Epidermal melanocyte (primary cell): Measurements from ENCODE around the gene SHROOM3.
"Not testable (repeated sequence)": the region's sequence is repeated elsewhere in the genome, so short reads cannot be mapped to it uniquely, and the experiment has no call there.

Experiments
- DNase-seq: peaks from one replicate; pipeline ENCODE4 v3.0.0; 2011; ENCODE audit warnings: low spot score; ENCODE audit not compliant: insufficient read length

Gene SHROOM3

DNA sequence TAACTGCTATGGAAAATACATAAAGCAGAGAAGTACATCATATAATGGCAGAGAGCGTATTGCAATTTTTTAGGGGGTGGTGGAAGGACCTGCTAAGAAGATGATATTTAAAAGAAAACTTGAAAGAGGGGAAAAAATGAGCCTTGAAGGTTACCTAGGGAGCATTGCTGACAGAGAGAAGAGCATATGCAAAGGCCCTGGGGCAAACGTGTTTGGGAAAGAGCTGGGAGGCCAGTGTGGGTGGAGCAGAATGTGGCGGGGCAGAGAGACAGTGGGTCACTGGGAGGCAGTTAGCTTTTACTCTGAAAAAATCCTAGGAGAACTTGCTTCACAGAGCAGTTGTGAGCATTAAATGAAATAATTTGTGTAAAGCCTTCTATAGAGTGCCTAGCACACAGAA, 157.0 kb downstream of the SHROOM3 start:
- DNase-seq: no peak

DNA sequence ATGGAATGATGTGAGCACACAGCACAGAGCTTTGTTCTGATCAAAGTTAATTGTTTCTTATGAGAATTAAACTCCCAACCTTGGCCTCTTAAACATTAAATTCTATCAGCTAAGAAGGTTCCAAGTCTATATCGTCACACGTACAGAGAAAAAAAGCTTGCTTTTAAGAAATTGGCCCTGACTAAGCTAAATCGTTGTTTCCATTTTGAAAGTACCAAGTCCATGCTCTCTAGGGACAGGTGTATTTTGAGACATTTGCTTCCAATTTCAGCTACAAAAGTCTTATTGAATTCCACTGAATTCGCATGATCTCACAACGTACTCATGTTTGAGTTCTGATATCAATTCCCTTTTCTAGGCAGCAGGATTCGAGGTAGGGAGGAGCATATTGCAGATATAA, 157.4 kb downstream of the SHROOM3 start:
- no peak for DNase-seq

DNA sequence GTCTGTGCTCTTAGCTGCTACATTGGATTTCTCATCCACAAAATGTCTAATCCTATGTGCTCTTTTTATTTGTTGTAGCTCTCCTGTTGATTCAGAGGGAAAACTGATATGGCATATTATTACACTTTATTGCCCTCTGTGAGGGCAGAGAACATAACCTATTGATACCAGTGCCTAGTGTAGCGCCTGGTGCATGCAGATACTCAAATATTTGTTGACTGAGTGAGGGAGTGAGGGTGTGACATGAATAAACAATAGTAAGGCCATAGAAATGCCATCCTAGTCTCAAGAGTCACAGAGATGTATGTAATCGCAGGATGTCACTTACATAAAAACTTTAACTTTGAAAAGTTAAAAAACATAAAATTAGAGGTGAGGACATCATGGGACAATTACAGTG, 159.1 kb downstream of the SHROOM3 start:
- DNase-seq: no peak

DNA sequence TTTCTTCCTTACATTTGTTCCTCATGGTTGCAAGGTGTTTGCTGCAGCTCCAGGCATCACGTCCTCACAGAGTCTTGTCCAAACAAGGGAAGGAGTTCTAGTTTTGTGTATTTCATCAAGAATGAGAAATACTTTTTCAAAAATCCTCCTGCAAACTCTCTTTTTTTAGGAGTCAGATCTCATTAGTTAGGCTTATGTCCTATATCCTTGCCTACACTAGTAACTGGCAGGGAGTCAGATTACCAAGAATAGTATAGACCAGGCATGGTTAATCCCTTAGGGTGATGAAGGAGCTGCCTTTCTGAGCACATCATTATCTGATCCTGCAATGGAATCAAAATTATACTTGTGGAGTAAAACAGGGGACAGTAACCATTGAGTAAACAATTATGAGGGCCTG, 160.4 kb downstream of the SHROOM3 start:
- DNase-seq: no peak

DNA sequence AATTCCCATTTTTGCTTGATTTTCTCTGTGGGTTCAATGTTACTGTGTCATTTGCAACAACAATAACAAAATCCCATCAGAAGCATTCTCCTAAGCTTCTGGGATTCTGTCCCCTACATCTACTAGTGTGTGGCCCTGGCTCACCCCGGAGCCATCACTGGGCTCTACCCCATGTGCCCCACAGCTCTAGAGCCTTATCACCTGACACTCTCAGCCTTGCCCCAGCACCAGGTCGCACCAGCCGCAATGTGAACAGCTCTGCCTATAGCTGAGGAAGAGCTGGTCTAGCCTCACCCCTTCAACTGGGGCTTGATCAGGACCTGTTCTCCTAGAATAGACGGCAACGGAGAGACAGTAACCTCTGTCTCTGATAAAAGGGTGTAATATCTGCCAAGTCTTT, 161.7 kb downstream of the SHROOM3 start:
- no peak for DNase-seq

DNA sequence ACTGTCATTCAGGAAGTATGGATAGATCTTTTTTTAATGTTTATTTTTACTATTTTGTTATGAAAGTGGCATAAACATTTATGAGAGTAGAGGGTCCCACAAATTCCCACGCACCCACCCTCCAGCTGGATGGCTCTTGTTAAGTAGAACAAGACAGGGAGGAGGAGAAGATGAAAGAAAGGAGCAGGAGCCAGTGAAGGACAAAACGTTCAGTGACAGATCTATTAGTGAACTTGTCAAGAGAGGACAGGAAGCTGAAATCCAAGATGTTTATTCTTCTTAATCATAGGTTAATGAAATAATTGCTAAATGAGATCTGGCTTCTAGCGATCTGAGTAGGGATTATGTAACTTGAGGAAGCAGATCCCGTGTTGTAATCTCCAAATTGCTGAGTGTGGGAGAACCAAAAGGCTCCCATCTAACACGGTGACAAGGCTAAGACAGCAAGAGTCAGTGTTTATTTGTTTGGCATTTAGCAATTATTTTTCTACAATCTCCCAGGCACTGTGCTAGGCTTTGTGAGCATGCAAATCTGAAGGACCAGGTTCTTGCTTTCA, 162.5 kb downstream of the SHROOM3 start:
- no peak for DNase-seq

DNA sequence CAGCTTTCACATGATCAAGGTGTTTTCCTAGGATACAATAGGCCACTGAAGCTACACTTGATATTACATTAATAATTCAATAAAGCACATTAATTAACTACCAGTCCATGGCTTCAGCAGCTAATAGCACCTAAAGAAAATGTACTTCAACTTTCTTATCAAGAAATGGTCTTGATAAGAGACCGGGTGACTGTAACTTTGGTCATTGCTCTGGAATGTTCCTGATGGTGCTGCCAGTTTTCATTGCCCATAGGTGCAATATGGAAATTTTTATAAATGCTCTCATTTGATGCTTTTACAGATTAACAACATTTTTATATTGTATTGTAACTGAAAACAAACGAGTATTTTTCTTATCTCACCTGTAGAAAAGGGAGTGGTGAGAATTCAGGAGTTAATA, 165.4 kb downstream of the SHROOM3 start:
- DNase-seq: no peak

DNA sequence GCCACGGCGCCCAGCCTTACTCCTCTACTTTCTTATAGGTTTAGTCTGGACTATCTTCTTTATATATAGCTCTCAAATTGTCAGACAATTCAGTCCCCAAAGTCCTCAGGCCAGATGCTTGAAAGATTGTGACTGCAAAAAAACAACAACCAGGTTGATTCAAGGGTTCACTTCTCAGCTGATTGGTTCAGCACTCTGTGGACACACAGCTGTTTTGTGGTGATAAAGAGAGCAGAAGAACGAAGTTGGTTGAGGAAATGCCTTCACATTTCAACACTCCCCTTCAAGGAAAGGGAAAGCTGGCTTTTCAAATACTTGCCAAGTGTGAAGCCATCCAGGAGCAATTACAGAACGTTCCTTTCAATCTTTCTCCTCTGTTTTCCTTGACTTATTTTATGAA, 166.8 kb downstream of the SHROOM3 start:
- DNase-seq: no peak

DNA sequence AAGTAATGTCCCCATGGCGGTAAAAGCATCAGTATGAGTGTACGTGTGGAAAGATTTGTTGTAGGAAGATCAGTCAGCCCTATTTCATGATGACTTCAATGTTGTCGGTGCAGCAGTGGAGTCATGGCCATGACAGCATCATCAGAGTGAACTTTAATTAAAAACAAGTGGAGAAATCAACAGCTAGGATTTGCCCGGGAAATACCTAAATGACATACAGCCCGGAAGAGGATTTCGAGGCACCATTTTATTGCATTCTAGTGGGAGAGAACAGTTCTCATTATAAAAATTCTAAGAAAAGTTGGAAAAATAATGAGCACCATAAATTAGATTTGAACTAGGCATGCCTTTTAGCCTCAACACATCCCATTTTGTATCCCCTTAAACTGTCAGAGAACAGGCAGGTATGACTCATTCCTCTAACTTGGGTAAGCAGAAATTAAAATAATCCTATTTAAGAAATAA, 170.1 kb downstream of the SHROOM3 start:
- no peak for DNase-seq

DNA sequence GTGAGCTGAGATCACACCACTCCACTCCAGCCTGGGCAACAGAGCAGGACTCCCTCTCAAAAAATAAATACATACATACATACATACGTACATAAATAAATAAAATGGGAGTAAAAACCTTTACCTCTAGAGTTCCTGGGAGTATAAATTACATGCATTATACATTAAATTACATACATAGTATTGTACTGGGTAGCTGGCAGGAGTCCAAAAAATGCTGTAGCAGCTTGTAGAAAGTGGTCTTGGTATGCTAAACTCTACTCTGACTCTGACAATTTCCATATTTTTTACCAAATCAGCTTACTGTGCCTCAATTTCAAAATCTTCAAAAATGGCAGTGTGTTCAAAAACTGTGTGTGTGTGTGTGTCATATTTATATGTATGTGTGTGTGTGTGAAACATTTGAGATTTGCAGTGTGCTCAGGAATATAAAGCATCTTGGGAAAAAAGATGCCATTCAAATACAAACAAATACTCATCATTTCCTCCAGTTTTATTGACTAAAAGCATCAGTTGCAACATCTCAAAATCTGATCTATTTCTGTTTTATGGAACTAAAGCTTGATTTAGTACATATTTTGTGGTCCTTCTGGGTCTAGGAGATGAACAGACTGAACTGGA, 171.7 kb downstream of the SHROOM3 start:
- no peak for DNase-seq

DNA sequence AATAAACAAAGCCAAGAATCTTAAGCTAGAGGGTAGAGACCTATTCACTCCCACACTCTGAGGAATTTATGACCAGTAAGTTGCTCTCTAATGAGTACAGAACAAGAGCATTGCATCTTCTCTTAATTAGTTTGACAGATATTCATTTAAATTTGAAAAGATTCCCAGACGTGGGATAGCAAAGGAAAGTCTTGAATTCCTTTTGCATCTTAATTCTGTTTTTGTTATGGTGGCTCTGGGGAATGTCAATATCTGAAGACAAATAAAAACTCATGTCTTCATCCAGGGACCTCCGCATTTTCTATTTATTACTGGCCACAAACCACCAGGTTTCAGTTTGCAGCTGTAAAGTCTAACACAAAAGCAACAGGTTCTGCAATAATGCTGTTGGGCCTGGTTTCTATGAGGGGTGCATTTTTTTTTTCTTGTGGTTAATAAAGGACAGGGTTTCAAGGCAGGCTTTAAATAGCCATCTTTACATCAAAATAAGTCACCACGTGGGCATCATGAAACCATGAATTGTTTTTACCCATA, 172.3 kb downstream of the SHROOM3 start:
- peak; percentile 19 for DNase-seq

DNA sequence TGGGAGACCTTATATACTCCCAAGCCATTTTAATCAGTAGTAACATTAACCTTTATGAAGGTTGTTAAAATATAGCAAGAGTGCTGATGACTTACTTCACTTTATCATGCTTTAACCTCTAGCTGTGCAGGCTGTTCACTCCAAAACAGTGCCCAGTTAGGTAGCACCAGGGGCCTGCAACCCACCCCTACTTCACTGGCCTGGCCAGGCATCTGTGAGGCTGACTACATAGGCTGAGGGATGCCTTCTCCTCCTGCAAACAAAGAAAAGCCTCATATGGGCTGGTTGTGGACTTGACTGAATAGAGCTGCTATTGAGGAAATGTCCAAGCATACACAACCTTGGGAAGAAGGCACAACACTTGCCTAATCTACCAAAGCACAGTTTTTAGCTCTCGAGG, 172.8 kb downstream of the SHROOM3 start:
- no peak for DNase-seq

DNA sequence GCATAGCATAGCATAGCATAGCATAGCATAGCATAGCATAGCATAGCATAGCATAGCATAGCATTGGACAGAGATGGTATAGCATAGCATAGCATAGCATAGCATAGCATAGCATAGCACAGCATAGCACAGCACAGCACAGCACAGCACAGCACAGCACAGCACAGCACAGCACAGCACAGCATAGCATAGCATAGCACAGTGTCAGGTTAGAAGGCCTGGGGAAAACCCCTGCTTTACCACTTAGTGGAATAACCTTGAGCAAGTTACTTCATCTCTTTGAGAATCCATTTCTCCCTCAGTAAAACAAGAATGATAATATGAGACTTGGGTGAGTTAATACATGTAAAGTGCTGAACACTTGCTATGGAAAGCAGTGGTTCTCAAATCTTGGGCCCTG, 173.5 kb downstream of the SHROOM3 start:
- DNase-seq: not testable (repeated sequence)

DNA sequence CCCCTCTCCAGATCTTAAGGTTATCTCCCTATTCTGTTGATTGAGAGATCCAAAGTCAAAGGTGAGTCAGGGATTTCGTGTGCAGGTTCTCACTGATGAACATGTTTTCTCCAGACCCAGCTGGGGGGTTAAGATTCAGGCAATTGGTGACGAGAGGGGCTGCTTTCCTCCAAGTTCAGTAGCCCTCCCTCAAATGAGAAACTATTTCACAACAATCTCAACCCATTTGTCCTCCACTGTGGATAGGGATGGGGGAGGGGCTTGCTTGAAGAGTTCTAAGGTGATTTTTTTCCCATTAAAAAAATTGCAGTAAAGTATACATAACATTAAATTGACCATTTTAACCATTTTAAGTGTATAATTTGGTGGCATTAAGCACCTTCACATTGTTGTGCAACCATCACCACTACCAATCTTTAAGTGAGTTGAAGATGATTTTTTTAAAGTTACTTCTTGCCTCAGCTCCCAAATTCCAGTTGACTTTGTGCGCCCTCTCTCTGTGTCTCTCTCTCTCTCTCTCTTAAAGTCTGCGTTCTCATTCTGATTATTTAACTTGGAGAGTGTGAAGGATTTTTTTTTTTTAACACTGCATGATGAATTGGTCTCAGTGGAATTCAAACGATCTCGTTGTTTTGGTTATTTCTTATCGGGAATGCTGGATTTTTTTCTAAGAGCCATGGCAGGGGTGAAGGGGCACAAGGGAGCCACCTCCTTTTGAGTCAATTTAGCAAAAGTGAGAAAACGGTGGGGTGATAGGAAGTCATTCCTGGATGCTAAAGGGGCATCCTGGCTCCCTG, 175.9 kb downstream of the SHROOM3 start:
- no peak for DNase-seq

DNA sequence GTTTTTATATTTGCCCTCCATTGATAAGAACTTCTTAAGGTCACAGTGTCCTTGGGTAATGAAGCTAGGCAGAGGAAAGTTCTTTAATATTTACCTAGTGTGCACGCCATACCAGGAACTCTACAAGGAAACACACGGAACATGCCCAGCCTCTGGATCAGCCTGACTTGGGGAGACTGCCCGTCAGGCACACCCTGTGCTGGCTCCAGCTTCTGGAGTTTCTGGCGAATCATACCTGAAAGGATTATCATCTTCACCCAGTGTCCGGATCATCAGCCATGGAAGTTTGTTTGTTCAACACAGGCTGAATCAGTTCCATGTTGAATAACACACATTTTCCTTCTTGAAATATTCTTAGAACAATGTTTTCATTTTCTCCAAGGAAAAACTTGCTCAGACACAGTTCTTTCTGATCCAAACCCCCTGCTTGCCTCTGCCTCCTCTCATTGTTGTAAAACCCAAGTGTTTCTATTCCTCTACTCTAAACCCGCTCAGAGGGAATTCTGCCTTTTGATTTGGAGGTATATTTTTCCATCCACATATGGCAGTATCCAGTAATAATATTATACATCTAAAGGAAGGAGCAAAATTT, 176.7 kb downstream of the SHROOM3 start:
- DNase-seq: no peak

DNA sequence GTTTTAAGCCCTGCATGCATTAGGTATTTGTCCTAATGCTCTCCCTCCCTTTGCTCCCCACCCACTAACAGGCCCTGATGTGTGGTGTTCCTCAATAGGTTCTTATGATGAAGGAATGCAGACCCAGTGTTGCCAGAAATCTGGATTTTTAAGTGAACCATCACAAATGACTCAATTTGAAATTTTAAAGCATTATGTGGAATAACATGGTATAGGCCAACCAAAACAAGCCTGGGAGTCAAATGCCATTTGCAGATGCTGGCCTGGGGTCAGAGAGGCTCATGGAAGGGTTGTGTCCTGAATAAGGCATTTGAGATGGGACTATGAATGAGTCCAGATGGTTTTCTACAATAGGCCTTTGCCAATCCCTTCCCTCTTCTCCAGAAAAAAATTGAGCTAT, 179.6 kb downstream of the SHROOM3 start:
- no peak for DNase-seq

DNA sequence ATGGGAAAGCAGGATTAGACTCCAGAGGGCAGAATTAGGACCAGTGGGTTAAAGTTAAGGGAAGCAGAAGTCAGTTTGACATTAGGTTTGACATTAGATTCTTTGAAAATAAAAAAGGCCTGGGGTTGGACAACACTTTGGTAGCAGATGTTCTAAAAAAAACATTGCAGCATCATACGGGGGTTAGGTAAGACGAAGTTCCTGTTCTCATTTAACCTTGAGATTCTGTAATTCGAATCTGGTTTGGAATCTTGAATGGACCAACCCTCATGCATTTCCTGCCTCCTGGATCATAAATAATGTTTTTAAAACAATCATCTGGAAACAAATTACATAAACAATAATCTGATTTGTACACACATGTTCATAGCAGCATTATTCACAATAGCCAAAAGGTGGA, 181.0 kb downstream of the SHROOM3 start:
- no peak for DNase-seq

DNA sequence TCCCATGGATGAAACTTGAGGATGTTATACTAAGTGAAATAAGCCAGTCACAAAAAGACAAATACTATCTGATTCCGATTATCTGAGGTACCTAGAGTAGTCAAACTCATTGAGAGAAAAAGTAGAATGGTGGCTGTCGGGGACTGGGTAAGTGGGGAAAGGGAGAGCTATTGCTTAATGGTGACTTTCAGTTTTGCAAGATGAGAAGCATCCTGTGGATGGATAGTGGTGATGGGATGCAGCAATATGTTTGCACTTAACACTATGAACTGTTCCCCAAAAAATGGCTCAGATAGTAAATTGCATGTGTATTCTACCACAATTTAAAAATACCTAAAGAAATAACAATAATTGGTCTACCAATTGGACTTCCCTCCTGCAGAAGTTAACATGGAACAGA, 181.5 kb downstream of the SHROOM3 start:
- DNase-seq: no peak

DNA sequence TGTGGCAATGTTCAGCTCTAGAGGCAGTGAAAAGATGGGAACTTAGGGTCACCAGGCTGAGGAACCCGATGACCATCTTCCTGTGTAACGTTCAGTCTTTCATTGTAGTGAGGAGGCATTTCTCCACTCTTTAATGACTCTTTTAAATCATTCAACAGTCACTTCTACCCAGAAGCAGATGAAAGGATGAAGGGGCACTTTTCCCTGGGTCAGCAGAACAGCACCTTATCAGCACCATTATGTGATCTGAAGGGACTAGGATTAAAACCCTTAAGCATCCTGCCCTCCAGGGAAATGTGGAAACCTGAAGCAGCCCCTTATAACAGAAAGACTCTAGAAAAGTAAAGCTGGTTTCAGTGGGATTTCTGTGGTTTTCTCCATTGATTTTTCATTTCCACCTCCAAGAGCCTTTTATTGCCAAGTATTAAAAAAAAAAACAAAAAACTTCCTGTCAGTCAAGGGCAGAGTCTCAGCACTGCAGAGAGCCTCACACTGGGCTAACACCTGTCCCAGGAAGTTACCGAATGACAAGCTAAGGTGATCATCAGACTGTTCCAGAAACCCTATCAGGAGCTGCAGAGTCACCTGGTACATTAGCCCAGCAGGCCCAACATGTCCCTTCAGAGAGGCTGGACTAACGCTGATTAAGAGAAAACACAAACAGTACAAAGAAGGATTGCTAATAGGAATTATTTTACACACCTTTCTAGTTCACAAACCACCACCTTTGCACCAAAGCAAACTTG, 185.9 kb downstream of the SHROOM3 start:
- DNase-seq: no peak

DNA sequence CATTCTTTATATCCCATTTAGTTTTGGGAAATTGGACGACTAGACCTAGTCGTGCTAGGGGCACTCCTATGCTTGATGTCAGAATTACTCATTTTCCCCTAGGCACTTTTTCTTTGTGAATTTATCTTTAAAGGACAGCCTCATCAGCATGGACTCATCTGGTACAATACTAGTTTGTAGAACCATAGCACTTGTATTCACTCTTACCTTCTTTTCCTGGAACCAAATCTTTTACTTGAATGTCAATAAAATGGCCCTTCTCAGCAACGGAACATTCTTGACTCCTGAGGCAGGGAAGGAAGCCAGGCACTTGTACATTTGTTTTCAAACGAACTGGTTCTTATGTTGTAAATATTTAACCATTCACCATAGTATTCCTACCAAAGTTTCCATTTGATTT, 187.1 kb downstream of the SHROOM3 start:
- DNase-seq: no peak

DNA sequence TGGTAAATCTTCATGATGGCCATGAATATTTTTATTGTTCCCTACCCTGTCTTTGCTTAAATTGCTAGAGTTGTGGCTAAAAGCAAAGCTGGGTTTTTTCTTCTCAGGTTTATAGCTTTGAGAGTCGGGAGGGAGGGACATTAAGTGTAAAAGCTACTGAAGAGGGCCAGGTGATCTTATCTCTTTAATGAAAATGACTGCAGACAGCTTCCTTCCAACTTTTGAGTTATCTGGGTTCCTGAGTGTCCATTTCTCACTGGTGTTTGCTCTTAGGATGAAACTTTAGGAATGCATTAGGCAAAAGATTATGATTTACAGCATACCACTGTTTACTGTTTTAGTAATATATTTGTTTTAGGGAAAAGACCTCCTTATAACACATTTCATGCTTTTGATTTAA, 187.7 kb downstream of the SHROOM3 start:
- DNase-seq: no peak
